Measurements from ENCODE around the gene TRIP10. TPM values are rescaled to one million over a fixed set of nuclear protein-coding genes. Genes with fewer than 3 reads are reported as not detected.
"Not testable (repeated sequence)": the region's sequence is repeated elsewhere in the genome, so short reads cannot be mapped to it uniquely, and the experiment has no call there.

The TRIP10 gene
- total RNA-seq, 1 experiment from 2014 or later = 50.0 TPM

DNA sequence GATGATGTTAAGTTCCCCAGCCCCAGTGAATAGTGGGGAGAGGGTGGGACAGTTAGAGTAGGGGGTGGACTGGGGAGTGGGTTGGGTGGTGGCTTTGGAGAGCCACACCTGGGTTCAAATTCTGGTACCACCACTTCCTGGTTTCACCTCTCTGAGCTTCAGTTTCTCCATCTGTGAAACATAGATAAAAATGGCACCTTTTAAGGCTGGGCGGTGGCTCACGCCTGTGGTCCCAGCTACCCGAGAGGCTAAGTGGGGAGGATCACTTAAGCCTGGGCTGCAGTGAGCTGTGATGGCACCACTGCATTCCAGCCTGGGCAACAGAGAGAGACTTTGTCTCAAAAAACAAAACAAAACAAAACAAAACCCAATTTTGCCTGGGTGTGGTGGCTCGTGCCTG, 38.9 kb downstream of the TRIP10 start:
- H3K36me3 ChIP-seq = no peaks in the 10 kb centered on the region
- H3K27me3 ChIP-seq (replicated peaks) = no peaks in the 10 kb centered on the region
- DNase-seq (ENCODE audit: low read depth in 1 of 2, low spot score in 2 of 2) = no peak
- H3K4me3 ChIP-seq = no peak overlapping the region
- H3K27ac ChIP-seq = no peak overlapping the region
- no peaks in the 10 kb centered on the region for H3K4me1 ChIP-seq (replicated peaks)
- H3K9me3 ChIP-seq (replicated peaks) = no peaks in the 10 kb centered on the region

DNA sequence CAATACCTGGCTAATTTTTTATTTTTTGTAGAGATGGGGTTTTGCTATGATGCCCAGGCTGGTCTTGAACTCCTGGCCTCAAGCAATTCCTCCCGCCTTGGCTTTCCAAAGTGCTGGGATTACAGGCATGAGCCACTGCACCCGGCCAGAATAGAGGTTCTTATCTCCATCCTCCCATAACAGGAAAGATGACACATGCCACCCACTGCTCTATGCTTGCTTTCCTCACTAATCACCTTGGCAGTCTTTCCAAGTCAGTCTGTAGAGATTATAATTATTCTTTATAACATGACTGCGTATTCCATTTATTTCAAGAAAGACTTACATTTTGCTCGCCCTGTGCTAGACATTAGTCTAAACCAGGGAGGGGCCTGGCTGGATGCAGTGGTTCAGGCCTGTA, 39.7 kb downstream of the TRIP10 start:
- no peak overlapping the region for H3K4me3 ChIP-seq
- H3K27ac ChIP-seq = no peak overlapping the region
- H3K36me3 ChIP-seq = no peaks in the 10 kb centered on the region
- no peak for DNase-seq (ENCODE audit: low read depth in 1 of 2, low spot score in 2 of 2)
- H3K4me1 ChIP-seq (replicated peaks) = no peaks in the 10 kb centered on the region
- no peaks in the 10 kb centered on the region for H3K9me3 ChIP-seq (replicated peaks)
- no peaks in the 10 kb centered on the region for H3K27me3 ChIP-seq (replicated peaks)

DNA sequence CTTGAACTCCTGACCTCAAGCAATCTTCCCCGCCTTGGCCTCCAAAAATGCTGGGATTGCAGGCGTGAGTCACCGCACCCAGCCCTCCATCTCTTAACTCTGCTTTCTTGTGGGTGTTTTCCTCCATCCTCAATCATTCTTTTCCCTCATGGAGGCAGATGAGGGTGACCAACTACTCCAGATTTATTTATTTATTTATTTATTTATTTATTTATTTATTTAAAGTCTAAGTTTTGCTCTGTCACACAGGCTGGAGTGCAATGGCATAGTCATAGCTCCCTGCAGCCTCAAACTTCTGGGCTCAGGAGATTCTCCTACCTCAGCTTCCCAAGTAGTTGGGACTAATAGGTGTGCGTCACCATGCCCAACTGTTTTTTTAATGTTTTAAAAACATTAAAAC, 47.9 kb downstream of the TRIP10 start:
- Histone ChIP-seq H3K4me3 (no peak overlapping the region), H3K27me3 (replicated peaks) (no peaks in the 10 kb centered on the region), H3K4me1 (replicated peaks) (no peaks in the 10 kb centered on the region), H3K36me3 (no peaks in the 10 kb centered on the region), H3K27ac (no peak overlapping the region), H3K9me3 (replicated peaks) (no peaks in the 10 kb centered on the region)
- no peak for DNase-seq (ENCODE audit: low read depth in 1 of 2, low spot score in 2 of 2)

DNA sequence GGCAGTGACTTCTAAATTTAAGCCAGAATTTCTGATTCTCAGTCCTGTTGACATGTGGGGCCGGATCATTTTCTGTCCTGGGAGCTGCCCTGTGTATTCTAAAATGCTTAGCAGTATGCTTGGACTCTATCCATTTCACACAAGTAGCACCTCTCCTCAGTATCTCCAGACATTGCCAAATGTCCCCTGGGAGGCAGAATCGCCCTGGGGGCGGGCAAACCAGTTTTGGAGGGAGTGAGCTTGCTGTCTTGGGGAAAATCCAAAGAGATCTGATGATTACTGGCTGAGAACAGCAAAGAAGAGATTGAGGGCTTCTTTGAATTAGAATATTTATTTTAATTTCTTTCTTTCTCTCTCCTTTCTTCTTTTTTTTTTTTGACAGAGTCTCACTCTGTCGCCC, 49.4 kb downstream of the TRIP10 start:
- no peak for DNase-seq (ENCODE audit: low read depth in 1 of 2, low spot score in 2 of 2)
- Histone ChIP-seq H3K4me3 (no peak overlapping the region), H3K4me1 (replicated peaks) (no peaks in the 10 kb centered on the region), H3K27me3 (replicated peaks) (no peaks in the 10 kb centered on the region), H3K27ac (no peak overlapping the region), H3K36me3 (no peaks in the 10 kb centered on the region), H3K9me3 (replicated peaks) (no peaks in the 10 kb centered on the region)

DNA sequence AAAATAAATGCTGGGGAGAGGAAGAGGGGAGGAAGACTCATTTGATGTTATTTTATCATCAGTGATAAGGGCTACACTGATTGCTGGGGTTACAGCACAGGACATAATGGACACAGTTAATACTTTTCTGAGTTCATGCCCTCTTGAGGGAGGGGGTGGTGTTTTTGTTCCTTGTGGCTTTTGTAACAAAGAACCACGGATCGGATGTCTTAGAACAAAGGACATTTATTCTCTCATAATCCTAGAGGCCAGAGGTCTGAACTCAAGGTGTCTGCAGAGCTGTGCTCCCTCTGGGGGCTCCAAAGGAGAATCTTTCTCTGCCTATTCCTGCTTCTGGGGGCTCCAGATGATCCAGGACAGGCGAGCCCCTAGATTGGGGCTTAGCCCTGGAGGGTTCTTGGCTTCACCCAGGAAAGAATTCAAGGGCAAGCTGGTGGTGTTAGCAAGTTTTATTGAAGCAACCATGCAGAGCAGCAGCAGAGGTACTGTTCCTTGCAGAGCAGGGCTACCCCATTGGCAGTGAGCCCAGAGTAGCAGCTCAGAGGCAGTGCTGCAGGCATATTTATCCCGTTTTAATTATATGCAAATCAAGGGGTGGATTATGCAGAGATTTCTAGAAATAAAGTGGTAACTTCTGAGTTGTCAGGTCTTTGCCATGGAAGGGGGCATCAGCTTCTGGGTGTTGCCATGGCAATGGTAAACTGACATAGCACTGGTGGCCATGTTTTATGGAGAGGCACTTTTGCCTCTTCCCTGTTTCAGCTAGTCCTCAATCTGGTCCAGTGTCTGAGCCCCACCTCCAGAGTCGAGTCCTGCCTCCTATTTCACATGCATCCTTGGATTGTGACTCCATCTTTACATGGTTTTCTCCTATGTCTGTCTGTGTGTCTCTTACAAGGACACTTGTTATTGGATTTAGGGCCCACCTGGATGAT, 51.0 kb downstream of the TRIP10 start:
- Histone ChIP-seq H3K4me3 (no peak overlapping the region), H3K27me3 (replicated peaks) (no peaks in the 10 kb centered on the region), H3K9me3 (replicated peaks) (0 out of 2 replicates have a peak, but pooled peaks cover 2% of the 10 kb centered on the region), H3K27ac (no peak overlapping the region), H3K4me1 (replicated peaks) (no peaks in the 10 kb centered on the region), H3K36me3 (no peaks in the 10 kb centered on the region)
- DNase-seq (ENCODE audit: low read depth in 1 of 2, low spot score in 2 of 2) = no peak

DNA sequence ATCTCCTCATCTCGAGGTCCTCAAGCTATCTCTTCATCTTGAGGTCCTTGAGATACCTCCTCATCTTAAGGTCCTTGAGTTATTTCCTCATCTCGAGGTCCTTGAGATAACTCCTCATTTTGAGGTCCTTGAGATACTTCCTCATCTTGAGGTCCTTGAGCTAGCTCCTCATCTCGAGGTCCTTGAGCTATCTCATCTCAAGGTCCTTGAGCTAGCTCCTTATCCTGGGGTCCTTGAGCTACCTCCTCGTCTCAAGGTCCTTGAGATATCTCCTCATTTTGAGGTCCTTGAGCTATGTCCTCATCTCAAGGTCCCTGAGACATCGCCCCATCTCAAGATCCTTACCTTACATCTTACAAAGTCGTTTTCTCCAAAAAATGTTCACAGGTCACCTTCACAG, 51.8 kb downstream of the TRIP10 start:
- Histone ChIP-seq H3K36me3 (no peaks in the 10 kb centered on the region), H3K27me3 (replicated peaks) (no peaks in the 10 kb centered on the region), H3K4me3 (no peak overlapping the region), H3K27ac (no peak overlapping the region), H3K4me1 (replicated peaks) (no peaks in the 10 kb centered on the region), H3K9me3 (replicated peaks) (0 out of 2 replicates have a peak, but pooled peaks cover 2% of the 10 kb centered on the region)
- DNase-seq (ENCODE audit: low read depth in 1 of 2, low spot score in 2 of 2) = no peak

DNA sequence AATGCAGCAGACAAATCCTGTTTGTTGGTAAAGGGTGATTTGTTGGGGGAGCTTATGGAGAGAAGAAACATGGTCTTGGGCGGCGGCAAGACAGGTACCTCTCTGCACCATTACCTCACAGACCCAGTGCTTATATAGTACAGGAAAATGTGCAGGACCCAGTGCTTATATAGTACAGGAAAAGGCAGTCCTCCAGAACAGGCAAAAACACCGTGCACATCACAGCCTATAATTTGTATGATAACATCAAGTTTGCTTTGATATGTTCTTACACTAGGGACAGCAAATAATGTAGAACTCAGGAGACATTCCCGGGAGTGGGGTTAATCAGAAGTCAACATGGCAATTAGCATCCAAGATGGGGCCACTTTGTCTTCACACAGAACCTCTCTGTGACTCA, 53.9 kb downstream of the TRIP10 start:
- no peak overlapping the region for H3K27ac ChIP-seq
- H3K27me3 ChIP-seq (replicated peaks) = no peaks in the 10 kb centered on the region
- H3K4me1 ChIP-seq (replicated peaks) = no peaks in the 10 kb centered on the region
- H3K36me3 ChIP-seq = no peaks in the 10 kb centered on the region
- H3K4me3 ChIP-seq = no peak overlapping the region
- H3K9me3 ChIP-seq (replicated peaks) = 0 out of 2 replicates have a peak, but pooled peaks cover 2% of the 10 kb centered on the region
- DNase-seq (ENCODE audit: low read depth in 1 of 2, low spot score in 2 of 2) = no peak

DNA sequence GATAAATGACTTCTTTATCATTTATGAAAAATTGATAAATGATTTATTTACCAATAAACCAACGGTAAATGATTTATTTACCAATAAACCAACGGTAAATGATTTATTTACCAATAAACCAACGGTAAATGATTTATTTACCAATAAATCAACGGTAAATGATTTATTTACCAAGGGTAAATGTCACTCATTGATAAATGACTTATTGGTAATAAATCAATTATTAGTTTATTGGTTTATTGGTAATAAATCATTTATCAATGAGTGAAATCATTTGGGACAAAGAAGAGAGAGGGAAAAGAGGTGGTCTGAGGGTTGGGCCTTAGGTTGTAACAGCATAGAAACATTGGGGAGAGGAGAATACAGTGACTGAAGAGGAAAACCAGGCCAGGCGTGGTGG, 54.5 kb downstream of the TRIP10 start:
- no peak for DNase-seq (ENCODE audit: low read depth in 1 of 2, low spot score in 2 of 2)
- Histone ChIP-seq H3K4me3 (no peak overlapping the region), H3K27ac (no peak overlapping the region), H3K9me3 (replicated peaks) (0 out of 2 replicates have a peak, but pooled peaks cover 2% of the 10 kb centered on the region), H3K27me3 (replicated peaks) (no peaks in the 10 kb centered on the region), H3K4me1 (replicated peaks) (no peaks in the 10 kb centered on the region), H3K36me3 (no peaks in the 10 kb centered on the region)

DNA sequence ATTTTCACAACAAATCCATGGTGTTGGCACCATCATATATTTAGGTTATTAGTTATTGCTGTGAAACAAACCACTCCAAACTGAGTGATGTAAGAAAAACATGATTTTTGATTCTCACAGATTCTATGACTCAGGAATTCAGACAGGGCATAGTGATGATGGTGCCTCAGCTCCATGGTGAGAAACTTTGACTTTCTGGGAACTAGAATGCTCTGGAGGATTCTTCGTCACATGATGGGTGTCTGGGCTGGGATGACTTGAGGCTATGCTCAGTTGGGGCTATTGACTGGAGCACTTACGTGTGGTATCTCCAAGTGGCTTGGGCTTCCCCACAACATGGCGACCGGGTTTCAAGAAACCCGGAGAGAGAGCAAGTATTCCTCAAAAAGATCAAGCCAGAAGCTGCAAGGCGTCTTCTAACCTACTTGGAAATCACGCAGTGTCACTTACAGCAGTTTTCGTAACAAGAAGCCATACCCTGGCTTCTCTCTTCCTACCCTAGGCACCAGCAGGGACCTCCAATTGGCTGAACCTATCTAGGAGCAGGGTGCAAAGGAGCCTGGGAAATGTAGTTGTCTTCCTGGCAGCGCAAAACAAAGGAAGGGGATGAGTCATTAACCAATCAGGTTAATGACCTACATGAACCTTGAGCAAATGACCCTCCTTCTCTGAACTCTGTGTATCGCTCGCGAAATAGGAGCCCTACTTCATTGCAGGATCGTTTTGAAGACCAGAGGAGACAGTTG, 55.4 kb downstream of the TRIP10 start:
- DNase-seq (ENCODE audit: low read depth in 1 of 2, low spot score in 2 of 2) = no peak
- 0 out of 2 replicates have a peak, but pooled peaks cover 2% of the 10 kb centered on the region for H3K9me3 ChIP-seq (replicated peaks)
- no peaks in the 10 kb centered on the region for H3K4me1 ChIP-seq (replicated peaks)
- no peak overlapping the region for H3K27ac ChIP-seq
- no peak overlapping the region for H3K4me3 ChIP-seq
- H3K36me3 ChIP-seq = no peaks in the 10 kb centered on the region
- H3K27me3 ChIP-seq (replicated peaks) = no peaks in the 10 kb centered on the region

DNA sequence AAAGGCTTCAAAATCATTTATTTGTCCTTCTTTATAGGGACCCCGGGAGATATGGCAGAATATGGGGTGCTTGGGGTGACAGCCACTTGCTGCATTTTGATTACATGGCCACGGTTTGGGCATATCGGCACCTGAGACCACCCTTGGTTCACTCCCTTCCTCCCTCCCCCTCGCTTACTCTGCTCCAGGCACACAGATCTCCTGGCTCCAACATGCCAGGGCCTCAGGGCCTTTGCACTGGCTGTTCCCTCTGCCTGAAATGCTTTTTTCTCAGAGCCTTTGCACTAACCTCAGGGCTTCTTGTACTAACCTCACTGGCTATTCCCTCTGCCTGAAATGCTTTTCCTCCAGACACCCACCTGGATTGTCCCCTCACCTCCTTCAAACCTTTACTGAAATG, 56.8 kb downstream of the TRIP10 start:
- Histone ChIP-seq H3K27me3 (replicated peaks) (no peaks in the 10 kb centered on the region), H3K4me1 (replicated peaks) (peaks cover 3% of the 10 kb centered on the region; the same call in 1 of the 2 replicates), H3K36me3 (no peaks in the 10 kb centered on the region), H3K27ac (no peak overlapping the region), H3K9me3 (replicated peaks) (peaks cover 2% of the 10 kb centered on the region; the same call in 1 of the 2 replicates), H3K4me3 (no peak overlapping the region)
- no peak for DNase-seq (ENCODE audit: low read depth in 1 of 2, low spot score in 2 of 2)

DNA sequence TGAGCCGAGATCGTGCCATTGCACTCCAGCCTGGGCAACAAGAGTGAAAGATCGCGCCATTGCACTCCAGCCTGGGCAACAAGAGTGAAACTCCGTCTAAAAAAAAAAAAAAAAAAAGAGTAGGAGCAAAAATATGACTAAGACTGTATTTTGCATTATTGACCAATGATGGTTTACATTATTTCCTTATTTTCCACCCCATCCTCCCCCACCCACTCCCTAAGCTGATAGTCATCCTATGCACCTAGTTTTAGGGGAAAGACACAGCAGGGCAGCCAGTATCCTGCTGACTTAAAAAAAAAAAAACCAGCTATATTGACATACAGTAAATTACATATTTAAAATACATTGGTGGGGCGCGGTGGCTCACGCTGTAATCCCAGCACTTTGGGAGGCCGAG, 58.2 kb downstream of the TRIP10 start:
- DNase-seq (ENCODE audit: low read depth in 1 of 2, low spot score in 2 of 2) = no peak
- Histone ChIP-seq H3K27me3 (replicated peaks) (no peaks in the 10 kb centered on the region; the same call in 1 of the 2 replicates), H3K36me3 (no peaks in the 10 kb centered on the region), H3K4me3 (no peak overlapping the region), H3K9me3 (replicated peaks) (peaks cover 2% of the 10 kb centered on the region; the same call in 1 of the 2 replicates), H3K4me1 (replicated peaks) (peaks cover 8% of the 10 kb centered on the region; the same call in 1 of the 2 replicates), H3K27ac (no peak overlapping the region)

DNA sequence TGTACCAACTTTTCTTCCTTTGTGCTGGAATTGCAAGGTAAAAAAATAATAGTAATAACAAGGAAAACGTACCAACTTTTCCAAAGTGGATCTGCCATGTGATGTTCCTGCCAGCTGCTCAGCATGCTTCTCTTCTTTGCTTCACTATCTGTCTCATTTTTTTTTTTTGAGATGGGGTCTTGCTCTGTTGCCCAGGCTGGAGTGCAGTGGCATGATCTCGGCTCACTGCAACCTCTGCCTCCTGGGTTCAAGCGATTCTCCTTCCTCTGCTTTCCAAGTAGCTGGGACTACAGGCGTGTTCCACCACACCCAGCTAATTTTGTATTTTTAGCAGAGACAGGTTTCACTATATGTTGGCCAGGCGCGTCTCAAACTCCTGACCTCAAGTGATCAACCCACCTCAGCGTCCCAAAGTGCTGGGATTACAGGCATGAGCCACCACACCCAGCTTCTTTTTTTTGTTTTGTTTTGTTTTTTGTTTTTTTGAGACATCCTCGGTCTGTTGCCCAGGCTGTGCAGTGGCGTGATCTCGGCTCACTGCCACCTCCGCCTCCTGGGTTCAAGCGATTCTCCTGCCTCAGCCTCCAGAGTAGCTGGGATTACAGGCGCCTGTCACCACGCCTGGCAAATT, 60.8 kb downstream of the TRIP10 start:
- not testable (repeated sequence) for H3K4me1 ChIP-seq (replicated peaks); DNase-seq (ENCODE audit: low read depth in 1 of 2, low spot score in 2 of 2)

DNA sequence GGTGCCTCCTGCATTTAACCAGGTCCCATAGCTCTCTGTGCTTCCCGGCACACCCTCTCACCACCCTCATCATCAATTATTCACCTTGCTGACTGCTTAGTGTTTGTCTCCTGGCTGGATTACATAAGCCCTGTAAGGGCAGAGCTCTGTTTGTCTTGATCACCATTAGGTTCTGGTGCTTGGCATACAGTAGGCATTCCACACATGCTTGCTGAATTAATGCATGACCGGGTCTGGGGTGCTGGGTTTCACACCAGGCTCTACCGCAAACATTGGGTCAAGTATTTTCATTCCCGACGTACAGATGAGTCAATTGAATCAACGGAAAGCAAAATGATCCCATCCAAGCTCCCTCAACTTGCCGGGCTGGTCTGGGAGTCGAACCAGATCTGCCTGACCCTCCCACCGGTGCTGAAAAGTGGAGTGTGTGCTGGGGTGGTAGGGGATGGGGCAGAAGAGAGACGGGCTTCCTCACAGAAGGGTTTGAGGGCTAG, 61.6 kb downstream of the TRIP10 start:
- H3K9me3 ChIP-seq (replicated peaks) = no peaks in the 10 kb centered on the region; the same call in 1 of the 2 replicates
- peaks cover 8% of the 10 kb centered on the region; the same call in 1 of the 2 replicates for H3K4me1 ChIP-seq (replicated peaks)
- no peak for DNase-seq (ENCODE audit: low read depth in 1 of 2, low spot score in 2 of 2)
- H3K36me3 ChIP-seq = no peaks in the 10 kb centered on the region
- H3K4me3 ChIP-seq = no peak overlapping the region
- no peaks in the 10 kb centered on the region; the same call in 1 of the 2 replicates for H3K27me3 ChIP-seq (replicated peaks)
- H3K27ac ChIP-seq = no peak overlapping the region

More for the DNA sequence above, 60.8 kb downstream of the TRIP10 start:
- not testable (repeated sequence) for H3K27ac ChIP-seq; H3K4me3 ChIP-seq; H3K9me3 ChIP-seq (replicated peaks); H3K36me3 ChIP-seq; H3K27me3 ChIP-seq (replicated peaks)
